Purkinje cell (primary cell): Measurements from ENCODE around the gene RNU5B-1. TPM values are rescaled to one million over a fixed set of nuclear protein-coding genes. Genes with fewer than 3 reads are reported as not detected.

Source experiments
- polyA plus RNA-seq: library from polyadenylated mRNA; unstranded; fragments of >200 nt; fragmentation: Nextera tagmentation; gene quantifications from 2 replicates; pipeline ENCODE4 v1.2.1, GENCODE V29; 2014

RNU5B-1 gene
- not detected in 2 replicates for polyA plus RNA-seq

DNA sequence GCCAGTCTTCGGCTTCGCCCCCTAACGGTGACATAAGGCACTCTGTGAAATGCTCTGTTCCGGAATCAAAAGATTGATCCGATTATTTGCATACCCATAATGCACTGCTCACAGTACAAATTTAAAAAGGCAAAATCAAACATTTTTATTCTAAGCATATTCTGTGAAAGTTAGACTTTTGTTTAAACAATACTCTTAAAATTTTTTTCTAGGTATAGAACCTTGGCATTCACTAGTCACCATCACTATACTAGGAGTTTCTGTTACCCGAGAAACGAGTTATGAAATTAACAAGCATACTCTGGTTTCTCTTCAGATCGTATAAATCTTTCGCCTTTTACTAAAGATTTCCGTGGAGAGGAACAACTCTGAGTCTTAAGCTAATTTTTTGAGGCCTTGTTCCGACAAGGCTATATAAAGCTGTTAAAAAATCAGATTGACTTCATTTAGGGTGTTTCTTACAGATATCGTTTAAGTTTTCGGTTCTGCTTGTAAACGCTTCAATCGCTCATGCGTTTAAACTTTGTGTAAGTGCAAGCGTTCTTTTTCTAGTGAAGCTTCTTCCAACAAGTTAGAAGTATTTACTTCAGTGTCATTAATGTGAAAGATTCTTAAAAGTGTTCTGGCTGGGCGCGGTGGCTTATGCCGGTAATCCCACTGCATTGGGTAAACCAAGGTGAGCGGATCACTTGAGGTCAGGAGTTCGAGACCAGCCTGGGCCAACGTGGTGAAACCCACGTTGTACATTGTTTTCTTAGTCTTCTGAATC lies at the start of gene RNU5B-1:
TSS of gene RNU5B-1 (plus strand) at position 297 of the 769 bp plus-strand sequence.

GRCh38 chr15:65286704-65287519 lies 17.6 kb upstream of the RNU5B-1 start, which contains the start of gene PARP16:
Gene PARP16, minus strand, starts transcription at chr15:65286883. Its CDS starts 457 bp downstream, at chr15:65286426.

Other genes with a start within 250 kb of the RNU5B-1 start
- gene RASL12, start 236.7 kb upstream of the RNU5B-1 start, polyA plus RNA-seq = not detected in 2 replicates
- not detected in 2 replicates for gene KBTBD13, start 227.9 kb upstream of the RNU5B-1 start, polyA plus RNA-seq
- gene UBAP1L, start 189.5 kb upstream of the RNU5B-1 start, polyA plus RNA-seq = 2.3 and 2.7 TPM in 2 replicates
- 7.5 and 9.9 TPM in 2 replicates for gene PDCD7, start 170.9 kb upstream of the RNU5B-1 start, polyA plus RNA-seq
- 22.3 and 27.2 TPM in 2 replicates for gene CLPX, start 119.3 kb upstream of the RNU5B-1 start, polyA plus RNA-seq
- not detected in 2 replicates for gene CILP, start 93.2 kb upstream of the RNU5B-1 start, polyA plus RNA-seq
- 1.7 TPM in 2 replicates for gene PARP16, start 17.8 kb upstream of the RNU5B-1 start, polyA plus RNA-seq
- not detected in 2 replicates for gene RNU5A-1, start 8.6 kb upstream of the RNU5B-1 start, polyA plus RNA-seq
- gene IGDCC3, start 73.3 kb downstream of the RNU5B-1 start, polyA plus RNA-seq = not detected in 2 replicates
- gene IGDCC4, start 118.3 kb downstream of the RNU5B-1 start, polyA plus RNA-seq = 1.2 and 1.6 TPM in 2 replicates
- 114 and 122 TPM in 2 replicates for gene DPP8, start 213.0 kb downstream of the RNU5B-1 start, polyA plus RNA-seq
- gene HACD3, start 225.8 kb downstream of the RNU5B-1 start, polyA plus RNA-seq = 150 and 158 TPM in 2 replicates